ENCODE results near the gene VPS51.

DNA sequence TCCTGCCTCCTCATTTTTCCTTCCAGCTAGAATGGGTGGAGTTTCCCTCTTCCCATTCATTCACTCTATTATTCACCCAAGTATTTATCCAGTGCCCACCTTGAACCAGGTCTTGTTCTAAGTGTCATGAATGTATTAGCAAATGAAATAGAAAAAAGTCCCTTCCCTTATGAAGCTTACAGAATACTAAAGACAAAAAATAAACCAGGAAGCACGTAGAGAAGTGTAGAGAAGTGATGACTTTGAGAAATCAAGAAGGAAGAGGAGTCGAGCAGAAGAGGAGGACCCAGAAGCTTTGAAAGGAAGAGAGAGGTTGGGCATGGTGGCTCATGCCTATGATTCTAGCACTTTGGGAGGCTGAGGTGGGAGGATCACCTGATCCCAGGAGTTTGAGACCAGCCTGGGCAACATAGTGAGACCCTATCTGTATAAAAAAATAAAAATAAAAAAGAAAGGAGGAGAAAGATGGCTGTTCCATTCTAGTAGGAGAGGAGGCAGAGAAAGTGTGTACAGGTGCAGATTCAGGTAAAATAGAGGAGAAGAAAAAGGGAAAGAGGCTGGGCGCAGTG, 55.4 kb downstream of the VPS51 start:
- no peak for TF ChIP-seq JUND (IDR thresholded peaks at IDR 0.05)
- TF ChIP-seq, protein P1, sequence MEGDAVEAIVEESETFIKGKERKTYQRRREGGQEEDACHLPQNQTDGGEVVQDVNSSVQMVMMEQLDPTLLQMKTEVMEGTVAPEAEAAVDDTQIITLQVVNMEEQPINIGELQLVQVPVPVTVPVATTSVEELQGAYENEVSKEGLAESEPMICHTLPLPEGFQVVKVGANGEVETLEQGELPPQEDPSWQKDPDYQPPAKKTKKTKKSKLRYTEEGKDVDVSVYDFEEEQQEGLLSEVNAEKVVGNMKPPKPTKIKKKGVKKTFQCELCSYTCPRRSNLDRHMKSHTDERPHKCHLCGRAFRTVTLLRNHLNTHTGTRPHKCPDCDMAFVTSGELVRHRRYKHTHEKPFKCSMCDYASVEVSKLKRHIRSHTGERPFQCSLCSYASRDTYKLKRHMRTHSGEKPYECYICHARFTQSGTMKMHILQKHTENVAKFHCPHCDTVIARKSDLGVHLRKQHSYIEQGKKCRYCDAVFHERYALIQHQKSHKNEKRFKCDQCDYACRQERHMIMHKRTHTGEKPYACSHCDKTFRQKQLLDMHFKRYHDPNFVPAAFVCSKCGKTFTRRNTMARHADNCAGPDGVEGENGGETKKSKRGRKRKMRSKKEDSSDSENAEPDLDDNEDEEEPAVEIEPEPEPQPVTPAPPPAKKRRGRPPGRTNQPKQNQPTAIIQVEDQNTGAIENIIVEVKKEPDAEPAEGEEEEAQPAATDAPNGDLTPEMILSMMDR (IDR thresholded peaks at IDR 0.05; ENCODE audit: low read depth, low read length, missing input control), result no peak

Data from liver (tissue), 3 donors.